Measurements from ENCODE around the gene IFRD1. TPM values are rescaled to one million over a fixed set of nuclear protein-coding genes. Genes with fewer than 3 reads are reported as not detected.

Gene IFRD1
- total RNA-seq, 2 donors from 2014 or later, result 54.3 to 57.6 TPM

DNA sequence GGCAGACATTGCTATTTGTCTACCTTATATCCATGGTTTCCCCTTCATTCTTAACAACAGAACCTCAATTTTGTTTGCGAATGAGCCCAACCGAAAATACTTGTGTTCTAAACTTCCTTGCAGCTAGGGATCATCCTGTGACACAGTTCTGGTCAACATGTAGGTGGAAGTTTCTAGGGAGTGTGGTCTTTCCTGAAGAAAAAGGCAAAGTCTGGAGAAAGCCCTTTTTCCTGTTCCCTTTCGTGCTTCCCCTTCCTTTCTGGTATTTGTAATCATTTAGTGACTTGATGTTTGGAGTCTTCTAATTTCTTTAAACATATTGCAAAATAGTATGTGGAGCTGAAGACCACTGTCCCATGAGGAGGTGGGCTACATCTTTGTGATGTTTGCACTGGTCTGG, 2.9 kb upstream of the IFRD1 start:
- TF ChIP-seq, protein P1, sequence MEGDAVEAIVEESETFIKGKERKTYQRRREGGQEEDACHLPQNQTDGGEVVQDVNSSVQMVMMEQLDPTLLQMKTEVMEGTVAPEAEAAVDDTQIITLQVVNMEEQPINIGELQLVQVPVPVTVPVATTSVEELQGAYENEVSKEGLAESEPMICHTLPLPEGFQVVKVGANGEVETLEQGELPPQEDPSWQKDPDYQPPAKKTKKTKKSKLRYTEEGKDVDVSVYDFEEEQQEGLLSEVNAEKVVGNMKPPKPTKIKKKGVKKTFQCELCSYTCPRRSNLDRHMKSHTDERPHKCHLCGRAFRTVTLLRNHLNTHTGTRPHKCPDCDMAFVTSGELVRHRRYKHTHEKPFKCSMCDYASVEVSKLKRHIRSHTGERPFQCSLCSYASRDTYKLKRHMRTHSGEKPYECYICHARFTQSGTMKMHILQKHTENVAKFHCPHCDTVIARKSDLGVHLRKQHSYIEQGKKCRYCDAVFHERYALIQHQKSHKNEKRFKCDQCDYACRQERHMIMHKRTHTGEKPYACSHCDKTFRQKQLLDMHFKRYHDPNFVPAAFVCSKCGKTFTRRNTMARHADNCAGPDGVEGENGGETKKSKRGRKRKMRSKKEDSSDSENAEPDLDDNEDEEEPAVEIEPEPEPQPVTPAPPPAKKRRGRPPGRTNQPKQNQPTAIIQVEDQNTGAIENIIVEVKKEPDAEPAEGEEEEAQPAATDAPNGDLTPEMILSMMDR (conservative IDR thresholded peaks at IDR 0.05), result no peak
- H3K4me3 Mint-ChIP-seq, result no peak overlapping the region

DNA sequence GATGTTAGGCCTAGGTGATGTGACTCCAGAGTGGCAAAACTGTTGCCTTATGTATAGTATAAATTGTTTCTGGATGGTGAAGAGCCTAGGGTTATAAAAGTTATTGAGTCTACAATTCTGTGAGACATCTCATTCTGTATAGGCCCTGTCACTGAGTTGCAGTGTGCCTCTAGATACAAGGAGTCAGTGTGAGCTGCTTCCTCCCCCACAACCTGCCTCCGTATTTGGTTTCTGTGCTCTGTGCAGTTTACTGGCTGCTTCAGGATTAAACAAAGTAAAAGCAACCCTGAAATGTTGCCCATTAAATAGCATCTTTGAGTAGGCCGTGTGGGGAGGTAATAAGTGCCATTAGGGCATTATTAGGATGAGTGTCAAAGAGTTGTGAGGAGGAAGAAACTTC, 1.9 kb upstream of the IFRD1 start:
- Mint-ChIP-seq H3K27me3 (ENCODE audit: insufficient read depth) (no peaks in the 10 kb centered on the region), H3K4me3 (no peak overlapping the region), H3K4me1 (peaks cover 18% of the 10 kb centered on the region), H3K27ac (no peak overlapping the region), H3K9me3 (no peaks in the 10 kb centered on the region), H3K36me3 (ENCODE audit: low read depth) (peaks cover 2% of the 10 kb centered on the region)
- Histone ChIP-seq H3K9ac (ENCODE audit: extremely low read depth, low read length, poor library complexity, severe bottlenecking) (no peak overlapping the region), H3K4me1 (ENCODE audit: control insufficient read depth, insufficient read depth, low read length) (peaks cover 6% of the 10 kb centered on the region), H3K36me3 (ENCODE audit: control insufficient read depth, insufficient read depth, low read length) (no peaks in the 10 kb centered on the region), H3K27ac (ENCODE audit: low read depth, low read length) (no peak overlapping the region), H3K27me3 (ENCODE audit: control insufficient read depth, insufficient read depth, low read length, poor library complexity, severe bottlenecking) (no peaks in the 10 kb centered on the region), H3K9me3 (ENCODE audit: control insufficient read depth, low read length) (no peaks in the 10 kb centered on the region), H3K4me3 (ENCODE audit: low read length) (no peak overlapping the region)
- DNase-seq, result no peak
- 76 to 83% methylated on average over 2 of the region's 2 CpGs for WGBS, 2 experiments (ENCODE audit: insufficient coverage in 1 of 2, insufficient read length in 1 of 2)
- TF ChIP-seq, protein P1 (conservative IDR thresholded peaks at IDR 0.05), result no peak

More for the DNA sequence above, 2.9 kb upstream of the IFRD1 start:
- Histone ChIP-seq H3K9me3 (ENCODE audit: control insufficient read depth, low read length) (no peaks in the 10 kb centered on the region), H3K36me3 (ENCODE audit: control insufficient read depth, insufficient read depth, low read length) (no peaks in the 10 kb centered on the region), H3K27ac (ENCODE audit: low read depth, low read length) (no peak overlapping the region), H3K4me1 (ENCODE audit: control insufficient read depth, insufficient read depth, low read length) (peaks cover 6% of the 10 kb centered on the region), H3K9ac (ENCODE audit: extremely low read depth, low read length, poor library complexity, severe bottlenecking) (no peak overlapping the region), H3K27me3 (ENCODE audit: control insufficient read depth, insufficient read depth, low read length, poor library complexity, severe bottlenecking) (no peaks in the 10 kb centered on the region), H3K4me3 (ENCODE audit: low read length) (no peak overlapping the region)
- H3K9me3 Mint-ChIP-seq, result no peaks in the 10 kb centered on the region
- no peak overlapping the region for H3K27ac Mint-ChIP-seq
- peaks cover 2% of the 10 kb centered on the region for H3K36me3 Mint-ChIP-seq (ENCODE audit: low read depth)
- no peaks in the 10 kb centered on the region for H3K27me3 Mint-ChIP-seq (ENCODE audit: insufficient read depth)
- peaks cover 12% of the 10 kb centered on the region for H3K4me1 Mint-ChIP-seq
- DNase-seq, result no peak
- WGBS, 2 experiments (ENCODE audit: insufficient coverage in 1 of 2, insufficient read length in 1 of 2), result 96% methylated on average over 3 of the region's 3 CpGs; no CpG with 5 or more reads in 1 of the 2 experiments

DNA sequence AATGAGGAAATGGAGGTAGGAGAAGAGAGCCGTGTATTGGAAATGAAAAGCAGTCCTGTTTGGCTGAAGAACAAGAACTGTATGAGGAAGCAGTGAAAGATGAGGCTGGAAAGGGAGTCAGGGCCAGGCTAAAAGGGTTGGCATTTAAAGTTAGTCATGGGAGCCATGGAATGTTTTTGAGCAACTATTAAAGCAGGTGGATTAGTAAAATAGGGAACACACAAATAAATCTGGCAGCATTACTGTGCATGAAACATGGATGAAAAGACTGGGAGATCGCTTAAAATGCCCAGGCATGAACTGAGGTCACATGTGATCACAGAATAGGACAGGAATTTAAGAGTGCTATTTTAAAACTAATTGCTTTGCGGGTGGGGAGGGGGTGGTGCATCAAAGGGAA, 1.4 kb upstream of the IFRD1 start:
- H3K4me3 ChIP-seq (ENCODE audit: low read length), result no peak overlapping the region
- WGBS, 2 experiments (ENCODE audit: insufficient coverage in 1 of 2, insufficient read length in 1 of 2), result 90 to 100% methylated on average over 2 to 3 of the region's 3 CpGs
- Mint-ChIP-seq H3K4me1 (peaks cover 22% of the 10 kb centered on the region), H3K9me3 (no peaks in the 10 kb centered on the region), H3K27ac (no peak overlapping the region), H3K4me3 (no peak overlapping the region), H3K27me3 (ENCODE audit: insufficient read depth) (no peaks in the 10 kb centered on the region), H3K36me3 (ENCODE audit: low read depth) (peaks cover 2% of the 10 kb centered on the region)
- H3K9me3 ChIP-seq (ENCODE audit: control insufficient read depth, low read length), result no peaks in the 10 kb centered on the region
- H3K36me3 ChIP-seq (ENCODE audit: control insufficient read depth, insufficient read depth, low read length), result no peaks in the 10 kb centered on the region
- H3K27me3 ChIP-seq (ENCODE audit: control insufficient read depth, insufficient read depth, low read length, poor library complexity, severe bottlenecking), result no peaks in the 10 kb centered on the region
- no peak for DNase-seq
- peaks cover 6% of the 10 kb centered on the region for H3K4me1 ChIP-seq (ENCODE audit: control insufficient read depth, insufficient read depth, low read length)
- TF ChIP-seq, protein P1 (conservative IDR thresholded peaks at IDR 0.05), result no peak
- no peak overlapping the region for H3K9ac ChIP-seq (ENCODE audit: extremely low read depth, low read length, poor library complexity, severe bottlenecking)
- H3K27ac ChIP-seq (ENCODE audit: low read depth, low read length), result no peak overlapping the region

Data from endodermal cell (in vitro differentiated cells).